ENCODE results near the gene NME7.

GRCh38 chr1:169245706-169246105 is 121.9 kb downstream of the NME7 start:
- TF ChIP-seq POLR2AphosphoS5 (IDR thresholded peaks at IDR 0.05; ENCODE audit: borderline replicate concordance, low read depth, low read length) (no peak), FOXP2 (optimal IDR thresholded peaks at IDR 0.05; ENCODE audit: control extremely low read depth, extremely low read length, insufficient read depth) (no peak)
